K562 (cell line): ENCODE data around the gene BMI1. TPM values are rescaled to one million over a fixed set of nuclear protein-coding genes. Genes with fewer than 3 reads are reported as not detected.

Experiments
- ZNF318 ChIP-seq, 2 experiments: fragments of 450-650 bp; IDR thresholded peaks; 2 replicates each; pipeline ENCODE4 v1.6.1; 2016; ENCODE audit warnings: mild to moderate bottlenecking in 2 of 2, borderline replicate concordance in 1 of 2, low read depth in 1 of 2, moderate library complexity in 1 of 2
- polyA plus RNA-seq, 8 experiments: library from polyadenylated mRNA; depleted of rRNA in 4 of 8; stranded (reverse) in 5 of 8; unstranded in 3 of 8; fragments of >200 nt; fragmentation: Nextera tagmentation in 2 of 8; fragmentation: Illumina TruSeq in 1 of 8; extraction: Ambion mirVana in 2 of 8; extraction: Trizol in 1 of 8; gene quantifications; 2 replicates each; pipeline versions ENCODE4 v1.2.1 to v1.2.3, GENCODE V29; 2011 to 2014; ENCODE audit warnings: inconsistent platforms in 1 of 8, missing spikeins in 1 of 8
- total RNA-seq, 7 experiments: library from RNA; depleted of rRNA in 6 of 7; stranded (reverse); fragments of >200 nt in 6 of 7; fragmentation: Illumina TruSeq in 2 of 7; extraction: Trizol in 2 of 7; gene quantifications; 2 replicates each; pipeline versions ENCODE4 v1.2.1 to v1.2.3, GENCODE V29; 2011 to 2021; ENCODE audit warnings: low replicate concordance in 1 of 7

BMI1 gene
- total and polyA plus RNA-seq, 9 of the 15 experiments (the other 6 are each of a cell fraction or from before 2014, with no cell fraction given), result 21.4 to 103 (median 70.8) TPM

- TF ChIP-seq ZNF318 (IDR thresholded peaks at IDR 0.05; ENCODE audit: borderline replicate concordance in 1 of 2, low read depth in 1 of 2), result no peak
- TF ChIP-seq, all 486 proteins: peak for 2
Observed at GRCh38 chr10:22351131-22351703, 30.3 kb downstream of the BMI1 start (continued).
